ENCODE results near the gene SPOP.

The SPOP gene

DNA sequence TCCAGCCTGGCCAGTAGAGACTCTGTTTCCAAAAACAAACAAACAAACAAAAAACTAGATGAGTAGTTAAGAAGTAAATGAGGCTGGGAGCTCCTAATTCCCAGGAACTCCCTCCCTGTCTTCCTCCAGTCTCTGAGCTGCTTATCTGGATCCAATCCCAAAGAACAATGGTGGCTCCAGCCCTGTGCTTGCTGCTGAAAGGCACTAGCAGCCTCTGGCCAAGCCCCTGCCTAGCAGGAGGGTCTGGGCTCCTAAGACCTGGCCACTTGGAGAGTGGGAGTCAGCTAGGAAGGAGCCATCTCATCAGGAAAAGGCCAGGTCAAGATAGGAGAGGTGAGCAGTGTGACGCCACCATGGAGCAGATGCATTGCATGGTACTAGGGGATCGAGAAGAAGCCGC, 44.2 kb upstream of the SPOP start:
- no peaks in the 10 kb centered on the region for H3K27me3 ChIP-seq (ENCODE audit: insufficient read depth, poor library complexity, severe bottlenecking)
- peaks cover 13% of the 10 kb centered on the region for H3K36me3 ChIP-seq (ENCODE audit: low read depth)
- TF ChIP-seq CTCF (IDR thresholded peaks at IDR 0.05; ENCODE audit: poor library complexity, severe bottlenecking) = no peak
- H3K4me3 ChIP-seq (ENCODE audit: severe bottlenecking) = no peak overlapping the region
- H3K9me3 ChIP-seq (ENCODE audit: severe bottlenecking) = no peaks in the 10 kb centered on the region
- no peak overlapping the region for H3K27ac ChIP-seq (ENCODE audit: poor library complexity, severe bottlenecking)
- no peaks in the 10 kb centered on the region for H3K4me1 ChIP-seq (ENCODE audit: insufficient read depth, poor library complexity, severe bottlenecking)
- ATAC-seq (ENCODE audit: low read depth) (no peak), DNase-seq (ENCODE audit: low spot score) (no peak)

GRCh38 chr17:49717371-49717861, 39.5 kb upstream of the SPOP start:
- no peak for ATAC-seq (ENCODE audit: low read depth)
- Histone ChIP-seq H3K27me3 (ENCODE audit: insufficient read depth, poor library complexity, severe bottlenecking) (no peaks in the 10 kb centered on the region), H3K4me3 (ENCODE audit: severe bottlenecking) (no peak overlapping the region), H3K36me3 (ENCODE audit: low read depth) (peaks cover 19% of the 10 kb centered on the region), H3K27ac (ENCODE audit: poor library complexity, severe bottlenecking) (no peak overlapping the region), H3K9me3 (ENCODE audit: severe bottlenecking) (no peaks in the 10 kb centered on the region), H3K4me1 (ENCODE audit: insufficient read depth, poor library complexity, severe bottlenecking) (no peaks in the 10 kb centered on the region)
- no peak for DNase-seq (ENCODE audit: low spot score)
- no peak for TF ChIP-seq CTCF (IDR thresholded peaks at IDR 0.05; ENCODE audit: poor library complexity, severe bottlenecking)

GRCh38 chr17:49716668-49717364, 38.9 kb upstream of the SPOP start:
- no peaks in the 10 kb centered on the region for H3K9me3 ChIP-seq (ENCODE audit: severe bottlenecking)
- DNase-seq (ENCODE audit: low spot score) (no peak), ATAC-seq (ENCODE audit: low read depth) (no peak)
- H3K4me3 ChIP-seq (ENCODE audit: severe bottlenecking) = no peak overlapping the region
- H3K27ac ChIP-seq (ENCODE audit: poor library complexity, severe bottlenecking) = no peak overlapping the region
- H3K36me3 ChIP-seq (ENCODE audit: low read depth) = peaks cover 19% of the 10 kb centered on the region
- H3K27me3 ChIP-seq (ENCODE audit: insufficient read depth, poor library complexity, severe bottlenecking) = no peaks in the 10 kb centered on the region
- TF ChIP-seq CTCF (IDR thresholded peaks at IDR 0.05; ENCODE audit: poor library complexity, severe bottlenecking) = no peak
- no peaks in the 10 kb centered on the region for H3K4me1 ChIP-seq (ENCODE audit: insufficient read depth, poor library complexity, severe bottlenecking)

DNA sequence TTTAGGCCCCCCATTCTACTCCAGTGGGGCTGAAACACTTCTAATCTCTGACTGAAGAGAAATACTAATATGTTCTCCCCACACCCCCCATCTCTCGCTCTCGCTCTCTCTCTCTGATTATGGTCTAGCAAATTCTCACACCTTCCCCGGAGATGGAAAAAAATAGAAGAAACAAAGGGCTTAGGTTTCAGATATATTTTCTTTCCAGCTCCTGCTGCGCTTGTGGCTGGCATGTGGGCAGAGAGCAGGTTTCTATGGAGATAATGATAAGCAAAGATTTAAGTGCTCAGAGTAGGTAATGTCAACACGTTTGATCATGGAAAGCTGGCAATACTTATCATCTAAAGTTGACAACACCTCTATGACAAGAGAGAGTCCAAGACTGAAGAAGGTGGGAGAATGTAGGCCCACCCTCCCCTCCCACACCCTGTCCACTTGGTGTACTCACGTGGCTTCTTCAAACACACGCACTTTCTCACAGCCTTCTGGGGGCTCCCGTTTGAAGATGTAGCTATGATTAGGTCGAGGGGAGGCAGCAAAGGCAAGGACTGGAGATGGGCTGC, 37.9 kb upstream of the SPOP start:
- no peak for DNase-seq (ENCODE audit: low spot score)
- H3K36me3 ChIP-seq (ENCODE audit: low read depth) = peaks cover 19% of the 10 kb centered on the region
- H3K27ac ChIP-seq (ENCODE audit: poor library complexity, severe bottlenecking) = no peak overlapping the region
- no peaks in the 10 kb centered on the region for H3K4me1 ChIP-seq (ENCODE audit: insufficient read depth, poor library complexity, severe bottlenecking)
- H3K27me3 ChIP-seq (ENCODE audit: insufficient read depth, poor library complexity, severe bottlenecking) = no peaks in the 10 kb centered on the region
- no peak for TF ChIP-seq CTCF (IDR thresholded peaks at IDR 0.05; ENCODE audit: poor library complexity, severe bottlenecking)
- no peak for ATAC-seq (ENCODE audit: low read depth)
- no peak overlapping the region for H3K4me3 ChIP-seq (ENCODE audit: severe bottlenecking)
- H3K9me3 ChIP-seq (ENCODE audit: severe bottlenecking) = no peaks in the 10 kb centered on the region

- ATAC-seq (ENCODE audit: low read depth) (no peak), DNase-seq (ENCODE audit: low spot score) (no peak)
- Histone ChIP-seq H3K4me3 (ENCODE audit: severe bottlenecking) (no peak overlapping the region), H3K27me3 (ENCODE audit: insufficient read depth, poor library complexity, severe bottlenecking) (no peaks in the 10 kb centered on the region), H3K4me1 (ENCODE audit: insufficient read depth, poor library complexity, severe bottlenecking) (no peaks in the 10 kb centered on the region), H3K9me3 (ENCODE audit: severe bottlenecking) (no peaks in the 10 kb centered on the region), H3K27ac (ENCODE audit: poor library complexity, severe bottlenecking) (no peak overlapping the region), H3K36me3 (ENCODE audit: low read depth) (peaks cover 19% of the 10 kb centered on the region)
- TF ChIP-seq CTCF (IDR thresholded peaks at IDR 0.05; ENCODE audit: poor library complexity, severe bottlenecking) = no peak
Measured at GRCh38 chr17:49715216-49715615, 37.3 kb upstream of the SPOP start.

Measured in RWPE2 (cell line).